Stimulated activated CD4-positive, alpha-beta T cell treated with anti-CD3 and anti-CD28 coated beads, Interleukin-15, amount 100 ng/mL, for 24 hours (primary cell): ENCODE data around the gene MAP3K20.
A peak's percentile ranks its signal among the peaks of the same experiment; 100 is the strongest.

Source experiments
- DNase-seq: peaks from one replicate; pipeline ENCODE4 v3.0.0-alpha.2; 2020

The MAP3K20 gene

DNA sequence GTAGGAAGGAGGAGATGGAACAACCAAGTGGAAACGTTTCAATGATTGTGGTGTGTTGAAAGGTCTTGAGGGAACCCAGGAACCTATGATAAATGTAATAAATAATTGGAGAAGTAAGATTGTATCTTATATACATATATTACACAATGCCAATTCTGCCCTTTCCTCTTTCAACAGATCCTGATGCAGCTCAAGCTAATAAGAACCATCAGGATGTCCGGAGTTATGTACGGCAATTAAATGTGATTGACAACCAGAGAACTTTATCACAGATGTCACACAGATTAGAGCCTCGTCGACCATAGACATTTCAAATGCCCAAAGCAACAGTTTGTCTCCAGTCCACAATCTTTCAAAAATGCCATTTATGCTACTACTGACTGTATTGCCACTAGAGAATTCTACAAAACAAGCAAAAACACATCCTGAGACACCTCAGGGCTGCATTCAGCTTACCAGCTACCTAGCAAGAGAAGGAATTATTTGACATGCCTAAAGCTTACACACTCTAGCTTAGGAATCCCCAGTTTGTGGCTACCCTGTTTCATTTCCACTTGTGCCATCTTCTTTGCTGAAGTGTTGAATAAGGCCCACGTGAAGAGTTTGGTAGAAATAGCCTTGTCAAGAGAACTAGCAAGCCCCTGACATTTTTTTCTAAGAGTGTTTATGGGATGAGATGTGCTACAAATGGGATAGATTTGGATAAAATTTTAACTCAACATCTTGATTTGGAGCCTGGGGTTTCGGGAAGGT, 24.0 kb upstream of the MAP3K20 start:
- DNase-seq, result no peak

DNA sequence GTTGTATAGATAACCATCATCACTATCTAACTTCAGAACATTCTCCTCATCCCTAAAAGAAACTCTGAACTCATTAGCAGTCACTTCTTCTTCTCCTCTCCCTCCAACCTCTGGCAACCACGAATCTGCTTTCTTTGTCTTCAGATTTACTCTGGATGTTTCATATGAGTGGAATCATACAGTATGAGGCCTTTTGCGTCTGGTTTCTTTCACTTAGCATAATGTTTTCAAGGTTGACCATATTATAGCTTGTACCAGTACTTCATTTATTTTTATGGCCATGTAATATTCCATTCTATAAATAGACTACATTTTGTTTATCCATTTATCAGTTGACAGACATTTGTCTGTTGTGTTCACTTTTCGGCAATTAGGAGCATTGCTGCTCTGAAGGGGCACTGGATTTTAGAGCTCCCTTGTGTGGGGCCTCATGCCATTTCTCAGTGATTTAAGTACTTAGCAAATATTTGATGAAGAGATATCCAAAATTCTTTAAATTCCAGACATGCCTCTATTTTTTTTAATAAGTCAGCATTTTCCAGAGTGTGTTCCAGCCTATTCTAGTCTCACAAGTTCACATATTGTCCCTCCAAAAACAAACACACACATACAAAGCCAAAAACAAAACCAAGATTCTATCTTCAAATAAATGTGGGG, 22.5 kb upstream of the MAP3K20 start:
- no peak for DNase-seq

DNA sequence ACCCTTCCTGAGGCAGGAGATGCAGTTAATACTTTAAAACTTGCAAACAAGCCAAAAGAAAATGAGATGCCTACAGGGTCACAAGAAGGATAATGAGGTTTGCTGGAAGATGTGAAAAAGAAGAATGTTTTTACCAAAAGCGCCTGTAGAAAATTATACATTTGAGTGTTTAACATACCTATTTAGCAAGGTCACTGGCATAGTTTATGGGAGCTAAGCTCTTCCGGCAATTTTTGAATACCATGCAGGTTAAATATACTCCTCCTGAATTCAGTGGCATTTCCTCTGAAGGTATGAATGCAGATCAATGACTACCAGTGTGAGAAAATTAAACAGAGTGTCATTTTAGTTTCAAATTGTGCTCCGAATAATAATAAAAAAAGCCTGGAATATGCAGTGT, 21.2 kb upstream of the MAP3K20 start:
- DNase-seq, result no peak

DNA sequence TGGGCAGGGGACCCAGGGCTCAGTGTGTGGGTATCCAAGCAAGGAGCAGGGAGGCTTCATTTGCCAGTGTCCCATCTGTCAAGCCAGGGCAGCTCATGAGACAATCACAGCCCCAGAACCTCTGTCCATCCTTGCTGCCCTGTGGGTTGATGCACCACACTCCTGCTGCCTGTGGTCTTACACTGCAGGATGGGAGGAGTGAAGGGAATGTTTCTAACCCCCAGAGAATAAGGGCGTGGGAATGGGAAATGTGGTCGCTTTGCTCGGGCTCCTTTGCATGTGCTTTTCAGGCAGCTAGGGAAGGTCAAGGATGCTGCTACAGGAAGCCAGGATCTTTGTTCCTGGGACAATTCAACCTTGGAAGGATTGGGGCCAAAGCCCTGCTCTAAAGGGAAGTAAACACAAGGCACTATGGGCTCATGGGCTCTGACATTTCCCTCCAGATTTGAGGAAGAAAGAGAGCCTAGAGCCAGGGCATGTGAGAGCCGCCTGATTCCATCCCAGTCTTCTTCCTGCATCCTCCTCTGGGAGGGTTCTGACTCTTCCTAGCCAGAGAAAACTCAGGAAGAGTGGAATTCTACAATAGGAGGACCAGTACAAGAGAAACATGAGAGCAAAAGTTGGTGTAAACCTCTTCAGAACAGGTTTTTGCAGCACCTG, 18.8 kb upstream of the MAP3K20 start:
- DNase-seq, result no peak

DNA sequence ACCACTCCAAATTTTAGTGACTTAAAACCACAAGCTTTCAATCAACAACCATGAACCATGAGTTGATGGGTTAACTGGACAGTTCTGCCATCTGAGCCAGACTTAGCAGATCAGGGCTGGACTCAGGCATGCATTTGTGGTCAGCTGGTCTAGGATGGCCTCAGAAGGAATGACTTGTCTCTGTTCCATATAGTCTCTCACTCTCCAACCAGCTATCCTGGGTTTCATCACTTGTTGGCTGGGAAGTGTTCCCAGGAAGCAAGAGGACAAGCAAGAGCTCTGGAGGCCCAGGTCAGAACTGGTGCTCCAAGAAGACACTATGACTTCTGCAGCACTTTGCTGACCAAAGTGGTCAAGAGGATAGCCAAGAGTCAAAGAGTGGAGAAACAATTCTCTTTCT, 17.5 kb upstream of the MAP3K20 start:
- DNase-seq, result no peak

DNA sequence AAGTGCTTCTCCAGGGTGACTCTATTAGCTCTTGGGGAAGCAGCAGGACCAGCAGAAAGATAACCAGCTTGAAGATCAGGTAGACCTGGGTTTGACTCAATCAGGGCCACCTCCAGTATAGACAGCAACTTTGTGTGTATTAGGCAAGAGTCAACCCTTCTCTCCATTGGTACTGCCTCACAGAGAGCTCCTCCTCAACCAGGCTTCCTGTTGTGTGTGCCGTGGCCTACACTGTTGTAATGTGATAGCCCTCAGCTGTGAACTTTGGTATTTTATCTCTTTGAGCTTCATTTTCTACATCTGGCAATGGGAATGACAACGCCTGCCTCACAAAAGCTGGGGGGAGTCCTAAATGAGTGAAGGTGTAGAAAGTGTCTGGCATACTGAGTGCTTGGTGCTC, 17.0 kb upstream of the MAP3K20 start:
- no peak for DNase-seq

DNA sequence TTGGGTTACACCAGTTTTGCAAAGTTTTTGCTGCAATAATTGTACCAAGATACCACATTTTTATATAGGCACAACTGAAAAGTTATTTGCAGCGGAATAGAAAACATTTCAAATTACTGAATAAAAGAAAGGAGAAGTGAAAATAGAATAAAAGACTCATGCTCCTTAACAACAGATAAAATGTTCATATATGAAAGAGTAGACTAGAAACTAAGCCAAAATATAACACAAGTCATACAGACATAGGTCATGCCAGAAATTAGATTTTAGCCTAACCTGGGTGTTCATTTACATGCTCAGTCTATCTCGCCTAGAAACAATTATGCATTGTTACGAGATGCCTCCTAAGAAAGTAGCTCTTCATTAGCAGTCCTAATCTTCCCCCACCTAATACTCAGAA, 16.4 kb upstream of the MAP3K20 start:
- no peak for DNase-seq

DNA sequence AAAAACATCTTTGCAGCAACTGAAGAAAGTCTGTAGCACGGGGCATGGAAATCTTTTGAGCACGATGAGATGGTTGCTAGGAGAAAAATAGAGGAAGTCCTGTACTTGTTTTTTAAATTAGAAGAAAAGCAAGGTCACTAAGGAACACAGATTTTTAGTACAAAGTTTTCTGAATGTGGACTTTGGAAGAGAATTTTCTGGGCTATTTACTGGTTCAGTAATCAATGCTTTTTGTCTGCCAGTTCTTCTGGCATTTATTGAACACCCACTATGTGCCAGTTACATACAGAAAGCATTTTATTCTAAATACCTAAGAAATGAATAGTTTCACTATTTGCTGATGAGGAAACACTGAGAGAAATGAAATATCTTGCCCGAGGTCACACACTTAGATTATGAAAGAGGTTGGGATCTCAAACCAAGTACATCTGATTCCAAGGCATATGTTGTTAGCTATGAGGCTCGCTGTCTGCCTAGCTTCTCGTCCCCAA, 15.6 kb upstream of the MAP3K20 start:
- no peak for DNase-seq

DNA sequence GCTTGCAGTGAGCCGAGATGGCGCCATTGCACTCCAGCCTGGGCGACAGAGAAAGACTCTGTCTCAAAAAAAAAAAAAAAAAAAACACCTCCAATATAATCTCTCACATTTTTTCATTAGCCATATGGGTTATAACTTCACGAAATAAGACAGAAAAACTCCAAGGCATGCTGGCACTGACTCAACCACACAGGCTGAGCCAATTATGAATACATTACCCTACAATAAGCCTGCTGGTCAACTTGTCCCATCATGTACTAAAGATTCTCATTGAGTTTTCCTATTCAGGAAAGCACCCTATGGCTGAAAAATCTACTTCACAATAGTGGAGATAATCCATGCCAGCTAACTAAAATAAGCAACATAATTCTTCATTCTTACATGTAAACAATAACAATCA, 12.8 kb upstream of the MAP3K20 start:
- DNase-seq, result no peak

DNA sequence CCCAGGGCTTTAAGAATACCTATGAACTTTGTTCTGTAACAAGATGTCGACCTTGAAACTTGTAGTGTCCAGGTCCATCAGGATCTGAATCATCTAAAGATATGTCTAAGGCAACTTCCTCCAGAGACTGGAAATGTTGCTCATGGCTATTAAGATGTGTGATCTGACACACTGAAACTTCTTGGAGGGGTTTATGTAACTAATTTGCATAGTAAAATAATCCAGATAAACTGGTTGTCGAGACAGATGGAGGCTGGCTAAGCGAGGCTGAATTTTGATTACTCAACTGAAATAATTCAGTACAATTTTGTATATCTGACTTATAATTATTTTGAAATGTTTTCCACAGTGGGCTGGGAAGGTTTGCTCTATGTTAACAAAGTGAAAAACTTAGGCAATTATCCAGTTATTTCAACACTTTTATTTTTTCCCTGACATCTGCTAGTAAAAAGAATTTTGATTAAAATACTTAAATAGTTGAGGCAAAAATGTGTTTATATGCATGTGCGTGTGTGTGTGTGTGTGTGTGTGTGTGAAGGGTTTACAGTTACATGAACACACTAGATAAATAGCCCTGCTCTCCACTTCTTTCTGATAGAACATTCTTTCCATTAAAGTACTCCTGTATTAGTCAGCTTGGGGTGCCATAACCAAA, 11.4 kb upstream of the MAP3K20 start:
- DNase-seq, result no peak

DNA sequence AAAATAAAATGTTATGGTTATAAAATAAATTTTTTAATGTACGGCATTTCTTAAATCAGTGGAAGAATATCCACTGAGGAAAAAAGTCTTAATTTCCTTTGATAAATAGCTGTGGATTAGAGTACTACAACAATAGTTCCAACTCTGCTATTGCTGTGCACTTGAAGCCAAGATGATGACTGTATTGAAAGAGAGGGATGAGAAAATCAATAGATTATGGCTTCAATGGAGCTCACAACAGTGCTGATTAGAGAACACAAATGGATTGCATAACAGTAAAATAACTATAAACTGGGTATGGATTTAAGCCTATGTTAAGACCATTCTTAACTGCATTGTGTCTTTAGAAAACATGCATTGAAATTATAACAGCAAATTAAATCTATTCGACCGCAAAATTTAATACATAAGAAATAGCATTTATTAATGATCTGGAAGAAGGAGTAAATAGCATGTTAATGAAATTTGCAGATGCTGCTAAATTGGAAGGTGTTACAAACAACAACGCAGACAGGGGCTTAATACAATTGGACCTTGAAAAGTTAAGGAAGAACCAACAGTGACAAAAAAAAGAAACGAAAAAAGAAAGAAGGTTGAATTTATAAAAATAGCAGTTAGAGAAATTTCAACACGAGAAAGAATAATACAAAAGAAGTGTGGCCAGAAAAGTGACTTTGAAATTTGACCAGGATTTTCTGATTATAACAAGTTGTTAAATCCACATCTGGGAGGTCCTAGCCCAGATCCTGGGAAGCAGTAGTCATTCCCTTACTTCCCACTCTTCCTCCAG, 8.6 kb upstream of the MAP3K20 start:
- no peak for DNase-seq

DNA sequence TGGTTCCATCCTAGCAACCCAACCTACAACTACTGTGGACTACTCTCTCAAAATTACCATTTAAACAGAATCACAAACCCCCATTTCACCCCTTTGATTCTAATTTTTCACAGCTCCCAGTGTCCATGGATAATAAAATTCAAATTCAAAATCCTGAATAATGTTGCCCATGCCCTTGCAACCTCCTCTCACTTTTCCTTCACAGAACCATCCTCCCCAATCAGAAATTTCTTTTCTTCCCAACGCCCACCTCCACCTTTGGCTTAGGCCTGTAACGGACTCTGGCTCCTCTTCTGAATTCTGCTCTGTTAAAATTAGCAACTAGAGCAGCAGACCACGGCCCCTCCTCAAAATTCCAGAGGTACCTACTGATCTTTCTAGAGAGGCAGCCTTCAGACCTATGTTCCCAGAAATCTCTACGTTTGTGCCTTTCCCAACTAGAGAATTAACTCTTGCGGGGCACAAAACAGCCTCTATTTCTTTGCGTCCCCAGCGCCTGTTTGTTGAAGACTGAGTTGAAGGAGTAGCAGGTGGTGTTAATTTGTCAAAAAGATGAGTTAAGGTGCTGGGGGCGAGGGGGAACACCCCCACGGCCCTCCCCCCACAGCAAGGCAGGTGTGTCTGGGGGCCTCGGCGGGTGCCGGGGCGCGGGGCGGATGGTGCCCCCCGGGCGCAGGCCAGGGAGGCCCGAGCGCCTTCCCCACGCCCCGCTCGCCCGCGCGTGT, 428 bp upstream of the MAP3K20 start:
- DNase-seq, result peak; percentile 5

DNA sequence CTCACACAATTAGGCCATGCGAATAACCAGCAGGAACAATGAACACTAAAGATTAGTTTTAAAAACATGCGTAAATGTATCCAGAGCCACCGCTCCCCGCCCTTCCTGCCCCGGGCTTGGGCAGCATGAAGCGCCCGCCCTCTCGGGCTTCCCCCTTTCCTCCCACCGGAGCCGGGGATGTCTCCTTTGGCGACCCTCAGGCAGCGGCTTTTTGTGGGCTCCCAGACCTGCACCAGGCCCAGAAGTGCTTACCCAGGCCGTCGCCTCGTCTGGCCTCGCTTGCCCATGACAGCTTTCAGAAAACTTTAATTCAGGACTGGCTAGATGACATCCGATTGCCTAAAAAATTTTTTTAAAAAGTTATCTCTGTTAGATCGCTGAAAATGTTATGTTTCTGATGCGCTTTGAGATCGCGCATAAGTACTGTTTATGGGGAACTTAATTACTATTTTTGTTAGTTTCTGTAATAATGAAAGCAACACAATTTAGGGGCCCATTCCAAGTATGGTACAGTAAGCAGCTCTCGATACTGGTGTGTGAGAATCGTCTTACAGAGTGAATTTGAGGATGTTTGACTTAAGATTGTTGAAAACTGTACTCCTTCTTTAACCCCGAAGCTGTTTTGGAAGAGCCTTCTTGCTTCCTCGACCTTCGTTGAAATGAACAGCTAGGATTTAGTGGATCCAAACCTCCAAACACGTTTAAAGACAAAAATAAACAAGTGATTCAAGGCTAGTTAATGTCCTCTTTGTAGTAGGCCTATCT, 1.1 kb downstream of the MAP3K20 start:
- DNase-seq, result peak; percentile 41

DNA sequence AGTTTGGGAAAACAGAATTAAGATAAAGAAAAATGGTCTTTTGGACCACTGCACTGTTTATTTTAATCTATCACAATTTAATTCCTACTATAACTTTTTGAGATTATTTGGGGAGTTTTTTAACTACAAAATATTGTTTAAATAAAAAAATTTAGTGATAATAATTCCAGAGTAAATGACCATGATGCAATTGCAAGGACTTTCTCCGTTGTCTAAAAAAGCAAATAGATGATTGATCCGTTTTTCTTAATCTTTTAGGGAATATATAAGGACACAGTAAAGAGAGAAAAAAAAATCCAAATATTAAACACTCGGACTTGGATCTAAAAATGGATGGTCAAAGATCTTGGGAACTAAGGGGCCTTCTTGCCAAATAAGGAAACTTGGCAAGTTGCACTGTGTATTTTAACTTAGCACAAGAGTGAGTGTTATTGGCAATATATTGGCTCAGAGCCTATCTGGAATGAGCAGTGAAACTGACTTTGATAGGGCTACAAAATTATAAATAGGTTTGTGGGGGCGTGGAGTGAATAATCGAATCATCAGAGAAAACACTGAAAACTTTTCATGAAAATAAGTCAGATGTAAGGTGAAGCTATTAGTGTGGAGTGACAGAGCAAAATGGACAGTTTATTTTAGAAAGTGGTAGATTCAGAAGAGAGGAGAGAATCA, 2.0 kb downstream of the MAP3K20 start:
- no peak for DNase-seq

DNA sequence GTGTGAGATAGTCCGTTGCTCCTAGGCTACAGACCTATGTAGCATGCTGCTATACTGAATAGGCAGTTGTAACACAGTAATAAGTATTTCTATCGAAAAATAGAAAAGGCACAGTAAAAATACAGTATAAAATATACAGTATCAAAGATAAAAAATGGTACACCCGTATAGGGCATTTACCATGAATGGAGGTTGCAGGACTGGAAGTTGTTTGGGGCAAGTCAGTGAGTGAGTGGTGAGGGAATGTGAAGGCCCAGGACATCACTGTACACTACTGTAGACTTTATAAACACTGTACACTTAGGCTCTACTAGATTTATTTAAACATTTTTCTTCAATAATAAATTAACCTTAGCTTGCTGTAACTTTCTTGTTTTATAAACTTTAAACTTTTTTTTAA, 3.5 kb downstream of the MAP3K20 start:
- DNase-seq, result no peak

DNA sequence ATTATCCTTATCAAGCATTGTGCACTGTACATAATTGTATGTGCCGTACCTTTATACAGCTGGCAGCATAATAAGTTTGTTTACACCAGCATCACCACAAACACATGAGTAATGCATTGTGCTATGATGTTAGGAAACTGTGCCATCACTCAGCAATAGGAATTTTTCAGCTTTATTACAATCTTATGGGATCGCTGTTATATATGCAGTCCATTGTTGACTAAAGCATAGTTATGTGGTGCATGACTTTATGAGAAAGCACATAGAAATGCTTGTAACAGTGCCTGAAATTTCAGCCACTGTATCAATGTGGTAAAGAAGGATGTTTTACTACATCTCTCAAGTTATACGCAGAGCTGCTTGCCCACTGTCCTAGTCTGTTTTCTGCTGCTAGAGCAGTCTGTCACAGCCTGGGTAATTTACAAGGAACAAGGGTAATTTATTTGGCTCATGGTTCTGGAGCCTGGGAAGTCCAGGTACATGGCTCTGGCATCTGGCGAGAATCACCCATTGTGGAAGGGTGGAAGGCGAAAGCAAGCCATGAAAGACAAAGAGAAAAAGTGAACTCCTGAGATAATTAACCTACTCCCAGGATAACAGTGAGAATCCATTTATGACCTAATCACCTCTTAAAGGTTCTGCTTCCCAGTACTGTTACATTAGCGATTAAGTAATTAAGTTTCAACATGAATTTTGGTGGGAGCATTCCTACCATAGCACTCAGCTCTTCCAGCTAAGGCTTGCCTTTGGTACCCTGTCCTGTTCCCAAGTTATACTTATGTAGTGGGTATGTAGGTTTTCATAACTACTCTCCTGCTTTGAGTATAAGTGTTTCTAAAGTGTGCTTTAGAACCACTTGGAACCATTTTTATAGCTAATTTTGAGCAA, 4.6 kb downstream of the MAP3K20 start:
- no peak for DNase-seq

DNA sequence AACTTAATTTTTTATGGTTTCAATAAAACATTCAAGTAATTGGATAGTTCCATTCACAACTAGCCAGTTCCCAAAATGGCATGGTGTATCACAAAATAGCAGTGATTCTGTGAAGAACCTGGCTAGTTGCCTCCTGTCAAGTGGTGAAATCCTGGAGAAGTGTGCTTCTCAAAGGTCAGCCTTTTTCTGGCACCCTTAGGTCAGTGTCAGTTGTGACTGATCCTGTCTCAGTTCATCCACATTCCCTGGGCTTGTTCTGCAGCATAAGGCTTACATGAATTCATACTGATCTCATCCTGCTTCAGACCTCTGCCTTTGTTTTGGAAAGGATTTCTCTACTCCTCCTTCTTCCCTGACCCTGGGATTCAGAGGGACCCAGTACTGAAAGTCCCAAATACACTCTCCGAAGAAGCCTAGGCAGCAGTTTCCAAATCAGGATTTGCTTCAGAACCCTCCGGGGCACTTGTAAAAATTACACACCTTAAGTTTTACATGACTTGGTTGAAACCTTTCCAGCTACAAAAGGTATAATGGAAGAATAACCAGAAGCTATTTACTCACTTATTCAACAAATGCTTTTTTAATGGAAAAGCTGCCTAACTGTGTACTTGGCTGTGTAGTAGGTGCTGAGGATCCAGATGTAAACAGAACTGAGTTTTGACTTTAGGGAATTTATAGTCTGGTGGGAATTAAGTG, 11.0 kb downstream of the MAP3K20 start:
- no peak for DNase-seq

DNA sequence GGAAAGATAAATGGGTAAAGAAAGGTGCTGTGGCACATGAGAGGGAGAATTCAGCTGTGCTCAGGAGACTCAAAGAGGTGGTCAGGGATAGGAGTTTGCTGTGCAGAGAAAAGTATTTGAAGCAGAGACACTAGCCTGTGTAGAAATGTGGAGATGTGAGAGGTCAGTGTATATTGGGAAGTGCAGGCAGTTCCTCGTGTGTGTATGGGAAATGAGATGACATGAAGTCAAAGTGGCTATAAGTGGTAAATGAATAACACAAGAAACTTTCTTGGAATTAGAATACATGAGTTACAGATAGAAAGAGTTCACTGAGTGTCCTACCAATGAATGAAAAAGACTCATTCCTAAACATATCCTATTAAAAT, 11.6 kb downstream of the MAP3K20 start:
- DNase-seq, result no peak
